HCT116 (cell line): ENCODE measurements around the gene HOXB1. TPM values are rescaled to one million over a fixed set of nuclear protein-coding genes. Genes with fewer than 3 reads are reported as not detected.

ENCODE experiments used
- ATAC-seq: fragments of 200-7000 bp; cut with Tn5 transposase; 2 replicates; pipeline ENCODE4 v1.9.1; 2020; ENCODE audit warnings: mild to moderate bottlenecking, moderate library complexity
- BruUV-seq: library from RNA; stranded (reverse); fragments of 400-500 nt; replicated peaks from 2 replicates; lab custom pipeline; 2021; lab: Mats Ljungman, UMichigan
- CTCF ChIA-PET: fragments of 300-600 bp; sonication (Branson Sonifier 250); formaldehyde crosslinking; loops from one replicate; lab custom pipeline; 2021; ENCODE audit warnings: antibody characterized with exemption; lab: Charles Lee
- POLR2A ChIA-PET: fragments of 300-600, 350-600 bp; sonication (Branson Sonifier 250); formaldehyde crosslinking; loops from one replicate; lab custom pipeline; 2021; ENCODE audit warnings: antibody characterized with exemption; lab: Charles Lee
- RAD21 ChIA-PET, 2 experiments: fragments of 300-600 bp; sonication (Branson Sonifier 250); formaldehyde crosslinking; loops; one replicate each; lab custom pipeline; 2023; ENCODE audit warnings: low total read pairs in 2 of 2; ENCODE audit not compliant: uncharacterized antibody in 2 of 2, unreplicated experiment in 2 of 2, low non-redundant PET in 1 of 2; lab: Charles Lee
- DNase-seq: peaks from one replicate; pipeline ENCODE4 v3.0.0-alpha.2; 2010; ENCODE audit warnings: low read depth, low spot score
- H2AFZ ChIP-seq: fragments of 200-600 bp; shearing (Covaris generic), sonication (generic); 2 replicates; pipeline ENCODE4 v1.6.1; 2017; ENCODE audit warnings: low read depth, mixed run types, mixed read lengths, antibody characterized with exemption, low read length; ENCODE audit not compliant: poor library complexity, severe bottlenecking
- H3K27ac ChIP-seq: 2 replicates; pipeline ENCODE4 v1.5.1; 2012; ENCODE audit warnings: low read depth, low read length
- H3K27me3 ChIP-seq: fragments of 200-600 bp; sonication (generic); 2 replicates; pipeline ENCODE4 v1.6.1; 2016; ENCODE audit warnings: mixed run types, low read length, mixed read lengths; ENCODE audit not compliant: insufficient read depth
- H3K36me3 ChIP-seq, 2 experiments: fragments of 200-500 bp in 1 of 2; fragments of 200-600 bp in 1 of 2; sonication (Bioruptor generic) in 1 of 2; sonication (generic) in 1 of 2; 2 replicates each; pipeline versions ENCODE4 v1.5.1 to v1.6.1; 2014 to 2016; ENCODE audit warnings: low read length in 2 of 2, inconsistent platforms in 1 of 2, mixed read lengths in 1 of 2, mixed run types in 1 of 2; ENCODE audit not compliant: insufficient read depth in 2 of 2, control insufficient read depth in 1 of 2
- H3K4me1 ChIP-seq, 2 experiments: fragments of 200-600 bp in 1 of 2; sonication (generic) in 1 of 2; 2 replicates each; pipeline versions ENCODE4 v1.5.1 to v1.6.1; 2012 to 2017; ENCODE audit warnings: low read length in 2 of 2, inconsistent platforms in 1 of 2, mild to moderate bottlenecking in 1 of 2, mixed read lengths in 1 of 2, mixed run types in 1 of 2, moderate library complexity in 1 of 2; ENCODE audit not compliant: insufficient read depth in 2 of 2, control insufficient read depth in 1 of 2
- H3K4me2 ChIP-seq: fragments of 200-600 bp; sonication (generic); 2 replicates; pipeline ENCODE4 v1.6.1; 2017; ENCODE audit warnings: mixed run types, low read length, mixed read lengths
- H3K4me3 ChIP-seq, 2 experiments: fragments of 200-600 bp in 1 of 2; sonication (generic) in 1 of 2; replicated peaks in 1 of 2; 2 replicates each; pipeline ENCODE4 v1.5.1; 2011 to 2016; ENCODE audit warnings: low read length in 2 of 2, control low read depth in 1 of 2, low read depth in 1 of 2, mild to moderate bottlenecking in 1 of 2, mixed read lengths in 1 of 2, mixed run types in 1 of 2
- H3K79me2 ChIP-seq: fragments of 200-600 bp; sonication (generic); 2 replicates; pipeline ENCODE4 v1.6.1; 2017; ENCODE audit warnings: mild to moderate bottlenecking, mixed run types, low read length, moderate library complexity, mixed read lengths; ENCODE audit not compliant: insufficient read depth
- H3K9ac ChIP-seq: fragments of 200-600 bp; sonication (generic); 2 replicates; pipeline ENCODE4 v1.6.1; 2016; ENCODE audit warnings: low read length, mixed read lengths
- H3K9me2 ChIP-seq: fragments of 200-600 bp; sonication (generic), shearing (Covaris generic); 2 replicates; pipeline ENCODE4 v1.6.1; 2017; ENCODE audit warnings: mixed run types, mild to moderate bottlenecking, moderate library complexity; ENCODE audit not compliant: insufficient read depth
- H3K9me3 ChIP-seq, 2 experiments: fragments of 200-500 bp in 1 of 2; fragments of 200-600 bp in 1 of 2; sonication (Bioruptor generic) in 1 of 2; sonication (generic) in 1 of 2; 2 replicates each; pipeline ENCODE4 v1.6.1; 2014 to 2017; ENCODE audit warnings: low read length in 2 of 2, mixed read lengths in 2 of 2, inconsistent platforms in 1 of 2, low read depth in 1 of 2, mild to moderate bottlenecking in 1 of 2, mixed run types in 1 of 2, moderate library complexity in 1 of 2; ENCODE audit not compliant: control insufficient read depth in 1 of 2, insufficient read depth in 1 of 2
- H4K20me1 ChIP-seq: fragments of 200-600 bp; sonication (generic), shearing (Covaris generic); 2 replicates; pipeline ENCODE4 v1.6.1; 2017; ENCODE audit warnings: mixed run types, mild to moderate bottlenecking, moderate library complexity; ENCODE audit not compliant: insufficient read depth
- CBX3 ChIP-seq: IDR thresholded peaks from 2 replicates; pipeline ENCODE4 v1.6.1; 2012; ENCODE audit warnings: low read depth
- FOSL1 ChIP-seq: IDR thresholded peaks from 2 replicates; pipeline ENCODE4 v1.6.1; 2012; ENCODE audit warnings: low read depth
- POLR2A ChIP-seq: IDR thresholded peaks from 2 replicates; pipeline ENCODE4 v1.7.0; 2011; ENCODE audit warnings: borderline replicate concordance; ENCODE audit not compliant: insufficient read depth, insufficient read length; ENCODE audit errors: extremely low read depth
- RAD21 ChIP-seq: IDR thresholded peaks from 2 replicates; pipeline ENCODE4 v1.6.1; 2012; ENCODE audit warnings: low read depth, mild to moderate bottlenecking
- SP1 ChIP-seq: IDR thresholded peaks from 2 replicates; pipeline ENCODE4 v1.6.1; 2012; ENCODE audit warnings: low read depth
- SRF ChIP-seq: IDR thresholded peaks from 2 replicates; pipeline ENCODE4 v1.6.1; 2012; ENCODE audit warnings: low read depth
- ZFX ChIP-seq: fragments of 450-650 bp; IDR thresholded peaks from 2 replicates; pipeline ENCODE4 v1.6.1; 2017
- intact Hi-C: fragments of 100-400 bp; cut with micrococcal nuclease; formaldehyde crosslinking; loops from 2 replicates; pipeline ENCODE4 v1.10.0; 2022
- total RNA-seq: library from RNA; stranded (reverse); gene quantifications from one replicate; pipeline ENCODE4 v1.2.1, GENCODE V29; 2021; ENCODE audit not compliant: unreplicated experiment
- TF ChIP-seq, protein P1 (sequence below): IDR thresholded peaks from 2 replicates; pipeline ENCODE4 v1.6.1; 2012
- TF ChIP-seq, protein P2 (sequence below): IDR thresholded peaks from 2 replicates; pipeline ENCODE4 v1.6.1; 2012; ENCODE audit warnings: low read depth

HOXB1 gene
- total RNA-seq, 1 experiment from 2014 or later: not detected

DNA sequence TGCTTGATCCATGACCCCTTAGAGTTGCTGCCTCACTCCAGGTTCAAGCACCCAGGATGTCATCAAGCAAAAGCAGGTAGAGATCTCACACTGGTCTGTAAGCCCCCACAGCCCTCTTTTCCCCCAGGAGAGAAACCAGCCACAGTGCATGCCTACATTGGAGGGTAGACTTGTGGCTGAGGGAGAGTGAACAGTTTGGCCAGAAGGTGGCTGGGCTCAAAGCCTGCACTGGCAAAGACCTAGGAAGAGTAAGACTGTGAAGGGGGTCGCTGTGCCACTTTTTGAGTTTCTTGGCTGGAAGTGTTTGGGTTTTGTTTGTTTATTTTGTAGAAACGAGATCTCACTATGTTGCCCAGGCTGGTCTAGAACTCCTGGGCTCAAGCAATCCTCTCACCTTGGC is 28.5 kb downstream of the HOXB1 start:
- Histone ChIP-seq H2AFZ (no peak overlapping the region), H4K20me1 (no peaks in the 10 kb centered on the region), H3K79me2 (no peaks in the 10 kb centered on the region), H3K9me3 (no peaks in the 10 kb centered on the region), H3K36me3 (no peaks in the 10 kb centered on the region)
- DNase-seq: no peak
- ATAC-seq: no peak
- intact Hi-C loops: no loop called here
- RAD21 ChIA-PET: no interaction called here
- no peak for TF ChIP-seq ZFX
- no peak for TF ChIP-seq RAD21
- TF ChIP-seq SRF: no peak
- no peak for TF ChIP-seq POLR2A
- TF ChIP-seq, protein P1, sequence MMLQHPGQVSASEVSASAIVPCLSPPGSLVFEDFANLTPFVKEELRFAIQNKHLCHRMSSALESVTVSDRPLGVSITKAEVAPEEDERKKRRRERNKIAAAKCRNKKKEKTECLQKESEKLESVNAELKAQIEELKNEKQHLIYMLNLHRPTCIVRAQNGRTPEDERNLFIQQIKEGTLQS: no peak
- no peak for TF ChIP-seq SP1
- TF ChIP-seq, protein P2, sequence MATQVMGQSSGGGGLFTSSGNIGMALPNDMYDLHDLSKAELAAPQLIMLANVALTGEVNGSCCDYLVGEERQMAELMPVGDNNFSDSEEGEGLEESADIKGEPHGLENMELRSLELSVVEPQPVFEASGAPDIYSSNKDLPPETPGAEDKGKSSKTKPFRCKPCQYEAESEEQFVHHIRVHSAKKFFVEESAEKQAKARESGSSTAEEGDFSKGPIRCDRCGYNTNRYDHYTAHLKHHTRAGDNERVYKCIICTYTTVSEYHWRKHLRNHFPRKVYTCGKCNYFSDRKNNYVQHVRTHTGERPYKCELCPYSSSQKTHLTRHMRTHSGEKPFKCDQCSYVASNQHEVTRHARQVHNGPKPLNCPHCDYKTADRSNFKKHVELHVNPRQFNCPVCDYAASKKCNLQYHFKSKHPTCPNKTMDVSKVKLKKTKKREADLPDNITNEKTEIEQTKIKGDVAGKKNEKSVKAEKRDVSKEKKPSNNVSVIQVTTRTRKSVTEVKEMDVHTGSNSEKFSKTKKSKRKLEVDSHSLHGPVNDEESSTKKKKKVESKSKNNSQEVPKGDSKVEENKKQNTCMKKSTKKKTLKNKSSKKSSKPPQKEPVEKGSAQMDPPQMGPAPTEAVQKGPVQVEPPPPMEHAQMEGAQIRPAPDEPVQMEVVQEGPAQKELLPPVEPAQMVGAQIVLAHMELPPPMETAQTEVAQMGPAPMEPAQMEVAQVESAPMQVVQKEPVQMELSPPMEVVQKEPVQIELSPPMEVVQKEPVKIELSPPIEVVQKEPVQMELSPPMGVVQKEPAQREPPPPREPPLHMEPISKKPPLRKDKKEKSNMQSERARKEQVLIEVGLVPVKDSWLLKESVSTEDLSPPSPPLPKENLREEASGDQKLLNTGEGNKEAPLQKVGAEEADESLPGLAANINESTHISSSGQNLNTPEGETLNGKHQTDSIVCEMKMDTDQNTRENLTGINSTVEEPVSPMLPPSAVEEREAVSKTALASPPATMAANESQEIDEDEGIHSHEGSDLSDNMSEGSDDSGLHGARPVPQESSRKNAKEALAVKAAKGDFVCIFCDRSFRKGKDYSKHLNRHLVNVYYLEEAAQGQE: no peak
- no peak for TF ChIP-seq CBX3
- no peak for TF ChIP-seq FOSL1
- TF ChIP-seq, all 23 proteins: peak for 0
- no peaks in the 10 kb centered on the region for H3K9me2 ChIP-seq
- H3K9ac ChIP-seq: no peak overlapping the region
- ChIA-PET POLR2A (no interaction called here), CTCF (no interaction called here)
- no peaks in the 10 kb centered on the region for H3K27me3 ChIP-seq
- H3K27ac ChIP-seq: no peak overlapping the region
- no peak overlapping the region for H3K4me3 ChIP-seq
- no peak overlapping the region for H3K4me2 ChIP-seq
- no TSS peak for BruUV-seq
- peaks cover 9 to 22% of the 10 kb centered on the region in 2 experiments for H3K4me1 ChIP-seq
